Measurements from ENCODE around the gene HCFC1R1.

Gene HCFC1R1

DNA sequence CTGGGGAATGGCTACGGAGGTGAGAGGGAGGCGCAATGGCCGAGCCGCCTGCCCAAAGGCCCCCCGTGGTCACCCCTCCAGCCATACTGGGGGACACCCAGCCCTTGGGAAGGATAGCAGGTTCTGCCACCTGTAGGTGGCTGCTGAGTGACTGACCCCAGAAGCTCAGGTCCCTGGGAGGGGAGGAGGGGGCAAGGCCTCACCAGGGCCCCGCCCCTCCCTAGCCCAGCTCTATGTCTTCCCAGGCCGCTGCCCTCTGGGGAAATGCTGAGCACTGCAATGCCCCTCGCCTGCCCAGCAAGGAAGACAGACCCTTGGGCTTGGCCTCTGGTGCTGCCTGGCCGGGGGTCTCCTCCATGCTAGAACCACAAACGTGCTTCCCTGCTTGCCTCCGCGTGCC lies 22.4 kb downstream of the HCFC1R1 start:
- H3K4me3 ChIP-seq (ENCODE audit: low read length), result no peak overlapping the region
- no peak for DNase-seq (ENCODE audit: low read depth)
- no peak for TF ChIP-seq CTCF (IDR thresholded peaks at IDR 0.05; ENCODE audit: insufficient read depth, low read depth, low read length, missing control alignments)

- DNase-seq (ENCODE audit: low read depth), result no peak
- no peak overlapping the region for H3K4me3 ChIP-seq (ENCODE audit: low read length)
- no peak for TF ChIP-seq CTCF (IDR thresholded peaks at IDR 0.05; ENCODE audit: insufficient read depth, low read depth, low read length, missing control alignments)
Observed at GRCh38 chr16:3000540-3000939, 23.2 kb downstream of the HCFC1R1 start.

DNA sequence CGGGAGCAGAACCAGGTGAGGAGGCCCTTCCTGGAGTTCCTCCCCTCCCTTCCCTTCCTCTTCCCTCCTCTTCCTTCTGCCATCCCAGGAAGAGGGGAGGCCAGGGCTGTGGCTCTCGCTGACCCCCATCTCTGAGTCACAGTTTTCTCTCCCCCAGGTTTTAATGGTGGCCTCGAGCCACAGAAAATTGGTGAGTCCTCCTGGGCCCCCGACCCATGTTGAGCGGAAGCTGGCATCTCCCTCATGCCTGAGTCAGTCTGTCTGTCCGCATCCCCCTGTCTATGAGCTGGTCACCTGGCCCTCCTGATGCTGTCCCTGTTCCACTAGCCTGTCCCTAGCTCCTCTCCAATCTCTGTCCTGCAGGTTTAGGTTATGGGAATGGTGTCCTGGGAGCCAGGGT lies 23.8 kb downstream of the HCFC1R1 start:
- TF ChIP-seq CTCF (IDR thresholded peaks at IDR 0.05; ENCODE audit: insufficient read depth, low read depth, low read length, missing control alignments), result no peak
- no peak for DNase-seq (ENCODE audit: low read depth)
- no peak overlapping the region for H3K4me3 ChIP-seq (ENCODE audit: low read length)

GRCh38 chr16:2996298-2996697 lies 27.4 kb downstream of the HCFC1R1 start:
- DNase-seq (ENCODE audit: low read depth), result no peak
- no peak overlapping the region for H3K4me3 ChIP-seq (ENCODE audit: low read length)
- TF ChIP-seq CTCF (IDR thresholded peaks at IDR 0.05; ENCODE audit: insufficient read depth, low read depth, low read length, missing control alignments), result no peak

GRCh38 chr16:2992383-2993081 lies 31.2 kb downstream of the HCFC1R1 start:
- TF ChIP-seq CTCF (IDR thresholded peaks at IDR 0.05; ENCODE audit: insufficient read depth, low read depth, low read length, missing control alignments), result no peak
- no peak overlapping the region for H3K4me3 ChIP-seq (ENCODE audit: low read length)
- peak; percentile 77 for DNase-seq (ENCODE audit: low read depth)

GRCh38 chr16:2991566-2992261 lies 32.0 kb downstream of the HCFC1R1 start:
- no peak for TF ChIP-seq CTCF (IDR thresholded peaks at IDR 0.05; ENCODE audit: insufficient read depth, low read depth, low read length, missing control alignments)
- no peak overlapping the region for H3K4me3 ChIP-seq (ENCODE audit: low read length)
- DNase-seq (ENCODE audit: low read depth), result no peak
